ENCODE measurements around the gene SORCS2.

Gene SORCS2

GRCh38 chr4:7638489-7638888 is 446.2 kb downstream of the SORCS2 start:
- in situ Hi-C loops (cut with MboI; ENCODE audit: low sequenced_read_pairs) = no loop called here

DNA sequence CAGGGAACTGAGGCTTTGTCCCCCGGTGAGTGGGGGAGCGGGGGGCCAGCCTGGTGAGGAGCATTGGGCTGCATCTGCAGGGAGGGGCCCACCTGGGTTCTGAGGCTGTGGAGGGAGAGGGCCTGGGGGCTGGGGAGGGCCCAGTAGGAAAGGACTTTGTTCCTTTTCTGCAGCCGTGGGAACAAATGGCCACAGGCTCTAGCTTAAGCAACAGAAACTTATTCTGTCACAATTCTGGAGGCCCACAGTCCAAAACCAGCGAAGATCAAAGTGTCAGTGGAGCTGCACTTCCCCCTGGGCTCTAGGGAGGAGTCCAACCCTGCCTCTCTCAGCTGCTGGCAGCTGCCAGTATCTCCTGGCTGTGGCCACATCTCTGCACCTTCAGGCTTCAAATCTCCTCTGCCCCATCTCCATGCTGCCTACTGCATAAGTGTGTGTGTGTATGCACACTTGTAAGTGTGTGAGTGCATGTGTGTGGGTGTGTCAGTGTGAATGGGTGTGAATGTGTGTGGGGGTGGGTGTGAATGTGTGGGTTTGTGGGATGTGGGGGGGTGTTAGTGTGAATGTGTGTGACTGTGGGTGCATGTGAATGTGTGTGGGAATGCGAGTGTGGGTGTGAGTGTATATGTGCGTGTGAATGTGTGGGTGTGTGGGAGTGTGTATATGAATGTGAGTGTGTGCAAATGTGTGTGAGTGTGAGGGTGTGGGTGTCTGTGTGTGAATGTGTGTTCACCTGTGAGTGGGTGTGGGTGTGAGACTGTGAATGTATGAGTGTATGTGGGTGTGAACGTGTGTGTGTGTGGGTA is 446.8 kb downstream of the SORCS2 start:
- in situ Hi-C loops (cut with MboI; ENCODE audit: low sequenced_read_pairs) = no loop called here

GRCh38 chr4:7640136-7640535 is 447.8 kb downstream of the SORCS2 start:
- in situ Hi-C loops (cut with MboI; ENCODE audit: low sequenced_read_pairs) = no loop called here

- in situ Hi-C loops (cut with MboI; ENCODE audit: low sequenced_read_pairs) = no loop called here
Observed at GRCh38 chr4:7641712-7642111, 449.4 kb downstream of the SORCS2 start.

DNA sequence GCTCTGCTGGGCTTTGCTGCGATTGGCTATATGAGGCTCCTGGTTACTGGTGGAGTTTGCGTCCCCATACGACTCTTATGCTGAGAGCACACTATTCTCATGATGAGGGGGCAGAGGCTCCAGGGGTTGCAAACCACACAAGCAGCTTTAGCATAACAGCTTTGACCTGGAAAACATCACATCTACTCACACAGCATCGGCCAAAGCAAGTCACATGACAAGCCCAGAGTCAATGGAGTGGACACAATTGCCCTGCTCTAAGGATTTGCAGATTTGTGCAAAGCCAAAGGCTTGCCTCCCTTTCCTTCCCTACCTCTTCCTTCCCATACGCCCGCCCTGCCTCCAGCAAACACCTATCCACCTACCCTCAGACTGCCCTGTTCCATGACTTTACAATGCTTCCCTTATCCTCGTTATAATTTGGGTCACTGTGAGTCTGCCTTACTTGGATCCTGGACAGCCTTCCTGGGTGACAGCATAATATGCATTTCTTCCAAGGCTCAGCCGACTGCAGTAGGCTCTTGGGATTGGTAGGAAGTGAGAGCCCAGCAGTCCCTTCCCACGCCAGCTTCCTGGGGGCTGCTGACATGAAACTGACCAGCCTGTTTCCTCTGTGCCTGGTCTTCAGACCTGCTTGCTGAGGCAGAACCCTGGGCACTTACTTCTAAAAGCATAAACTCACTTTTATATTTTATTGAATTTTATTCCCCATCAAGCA is 450.6 kb downstream of the SORCS2 start:
- in situ Hi-C loops (cut with MboI; ENCODE audit: low sequenced_read_pairs) = no loop called here

GRCh38 chr4:7645158-7645557 is 452.8 kb downstream of the SORCS2 start:
- in situ Hi-C loops (cut with MboI; ENCODE audit: low sequenced_read_pairs) = no loop called here

DNA sequence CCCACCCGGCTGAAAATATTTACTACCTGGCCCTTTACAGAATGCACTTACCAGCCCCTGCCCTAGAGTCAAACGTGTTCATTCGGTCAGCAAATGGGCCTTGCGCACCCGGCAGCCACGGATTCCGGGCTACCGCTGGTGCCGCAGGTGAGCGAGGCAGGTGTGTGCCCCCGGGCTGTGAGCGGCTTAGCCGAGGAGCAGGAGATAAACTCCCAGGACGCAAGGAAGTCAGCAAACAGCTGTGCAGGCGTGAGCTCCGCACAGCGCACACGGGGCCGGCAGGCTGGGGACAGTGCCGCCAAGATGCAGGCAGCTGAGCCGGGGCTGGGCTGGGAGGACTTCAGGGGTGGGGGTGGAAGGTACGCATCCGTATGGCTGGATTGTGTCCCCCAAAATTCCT is 453.6 kb downstream of the SORCS2 start:
- in situ Hi-C loops (cut with MboI; ENCODE audit: low sequenced_read_pairs) = no loop called here

- in situ Hi-C loops (cut with MboI; ENCODE audit: low sequenced_read_pairs) = no loop called here
Observed at GRCh38 chr4:7646384-7647061, 454.2 kb downstream of the SORCS2 start.

GRCh38 chr4:7647186-7647585 is 454.8 kb downstream of the SORCS2 start:
- in situ Hi-C loops (cut with MboI; ENCODE audit: low sequenced_read_pairs) = no loop called here

DNA sequence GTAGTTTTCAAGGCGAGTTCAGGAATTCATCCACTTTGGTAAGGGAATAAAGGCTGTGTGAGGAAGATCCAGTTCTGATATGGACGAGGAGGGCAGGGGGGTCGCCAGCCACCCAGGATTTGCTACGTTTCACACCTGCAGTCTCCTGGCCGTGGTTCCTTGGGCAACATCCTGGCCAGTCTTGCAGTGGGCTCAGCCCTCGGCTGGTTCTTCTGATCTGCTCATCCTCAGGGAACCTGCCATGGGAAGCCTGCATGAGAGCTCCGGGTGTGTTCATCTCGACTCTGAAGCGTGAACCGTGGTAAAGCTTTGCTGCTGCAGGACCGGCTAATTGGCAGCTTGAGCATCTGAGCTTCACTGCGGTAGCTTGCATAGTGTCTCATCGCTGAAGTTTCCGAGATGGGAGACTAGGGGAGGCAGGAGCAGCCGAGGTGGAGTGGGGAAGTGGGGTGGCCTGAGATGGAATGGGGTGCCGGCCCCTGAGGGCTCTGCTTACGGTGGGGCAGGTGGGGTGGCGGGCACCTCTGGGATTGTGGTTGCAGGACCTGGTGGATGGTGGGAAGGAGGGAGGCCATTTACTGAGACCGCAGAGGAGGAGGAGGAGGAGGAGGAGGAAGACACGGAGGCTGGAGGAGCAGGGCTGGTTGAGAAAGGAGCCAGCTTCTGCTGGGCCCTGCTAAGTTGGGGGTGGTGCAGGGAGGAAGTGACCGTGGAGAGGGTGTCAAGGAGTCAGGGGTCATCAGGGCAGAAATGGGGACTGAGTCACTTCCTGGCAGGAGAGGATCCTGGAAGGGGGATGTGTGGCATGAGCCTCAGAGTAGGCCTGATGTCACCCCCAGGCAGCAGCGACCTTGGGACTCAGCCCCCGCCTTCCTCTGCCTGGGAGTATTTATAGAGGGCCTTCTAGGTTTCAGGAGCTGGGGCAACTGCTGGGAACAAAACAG is 455.5 kb downstream of the SORCS2 start:
- in situ Hi-C loops (cut with MboI; ENCODE audit: low sequenced_read_pairs) = no loop called here

DNA sequence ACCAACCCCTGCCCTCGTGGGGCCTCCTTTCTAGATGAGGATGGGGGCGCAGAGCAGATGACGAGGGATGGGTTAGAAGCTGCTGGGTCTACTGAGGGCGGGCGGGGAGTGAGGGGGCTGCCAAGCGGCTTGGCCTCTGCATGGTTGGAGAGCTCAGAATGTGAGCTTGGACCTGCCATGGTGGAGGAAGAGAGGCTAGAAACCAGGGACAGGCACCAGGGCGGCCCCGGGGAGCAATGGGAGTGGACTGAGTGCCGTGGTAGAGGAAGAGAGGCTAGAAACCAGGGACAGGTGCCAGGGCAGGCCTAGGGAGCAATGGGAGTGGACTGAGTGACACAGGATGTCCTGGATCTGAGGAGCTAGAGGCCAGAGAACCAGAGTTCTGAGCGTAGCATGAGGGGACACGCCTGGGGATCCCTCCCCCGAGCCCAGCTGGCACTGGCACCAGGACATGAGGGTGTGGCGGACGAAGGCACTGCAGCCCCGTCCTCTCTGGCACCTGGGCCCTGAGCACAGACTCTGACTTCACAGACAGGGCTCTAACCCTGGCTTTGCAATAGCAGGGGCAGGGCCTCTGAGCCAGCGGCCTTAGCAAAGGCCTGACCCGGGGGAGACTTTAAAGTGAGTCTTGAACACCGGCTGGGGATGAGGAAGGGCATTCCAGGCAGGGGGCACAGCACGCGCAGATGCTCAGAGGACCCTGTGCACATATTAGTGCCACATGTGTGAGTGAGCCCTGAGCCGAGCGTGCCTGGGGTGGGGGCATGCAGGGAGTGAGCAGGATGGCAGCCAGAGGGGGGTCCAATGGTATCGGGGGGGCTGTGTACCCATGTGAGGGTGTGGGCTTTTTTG is 456.4 kb downstream of the SORCS2 start:
- in situ Hi-C loops (cut with MboI; ENCODE audit: low sequenced_read_pairs) = no loop called here

GRCh38 chr4:7649411-7649740 is 457.0 kb downstream of the SORCS2 start:
- in situ Hi-C loops (cut with MboI; ENCODE audit: low sequenced_read_pairs) = no loop called here

DNA sequence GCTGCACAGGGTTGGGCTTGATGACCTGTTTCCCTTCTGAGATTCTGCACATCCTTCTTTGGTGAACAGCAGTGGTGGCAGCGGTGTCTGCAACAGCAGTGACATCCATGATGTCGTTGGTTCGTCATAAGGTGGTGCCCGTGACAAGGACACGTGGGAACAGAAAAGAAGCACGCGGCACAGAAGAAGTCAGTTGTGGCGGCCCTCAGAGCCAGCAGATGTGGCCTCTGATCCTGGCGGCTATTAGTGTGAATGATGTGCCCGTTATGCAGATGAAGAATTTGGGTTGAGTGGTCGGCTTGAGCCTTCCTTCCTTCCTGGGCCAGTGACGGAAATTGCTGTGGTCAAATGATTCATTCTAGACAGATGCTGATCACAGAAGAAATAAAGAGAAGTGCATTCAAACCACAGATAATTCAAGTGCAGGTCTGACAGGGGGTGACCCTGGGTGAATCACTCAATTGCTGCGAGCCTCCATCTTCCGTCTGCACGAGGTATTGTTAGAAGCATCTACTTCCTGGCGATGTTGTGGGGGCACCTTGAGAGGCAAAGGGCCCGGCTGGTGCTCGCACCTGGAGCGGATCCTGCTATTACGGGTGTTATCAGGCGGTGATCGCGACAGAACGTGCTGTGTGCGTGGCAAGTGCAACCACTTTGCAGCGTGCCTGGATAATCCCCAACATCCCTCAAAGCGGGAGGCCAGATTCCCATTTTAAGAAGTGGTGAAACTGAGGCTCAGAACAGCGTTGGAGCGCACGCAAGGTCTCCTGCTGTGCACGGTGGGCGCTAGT is 457.6 kb downstream of the SORCS2 start:
- in situ Hi-C loops (cut with MboI; ENCODE audit: low sequenced_read_pairs) = no loop called here

GRCh38 chr4:7650606-7651385 is 458.5 kb downstream of the SORCS2 start:
- in situ Hi-C loops (cut with MboI; ENCODE audit: low sequenced_read_pairs) = no loop called here

DNA sequence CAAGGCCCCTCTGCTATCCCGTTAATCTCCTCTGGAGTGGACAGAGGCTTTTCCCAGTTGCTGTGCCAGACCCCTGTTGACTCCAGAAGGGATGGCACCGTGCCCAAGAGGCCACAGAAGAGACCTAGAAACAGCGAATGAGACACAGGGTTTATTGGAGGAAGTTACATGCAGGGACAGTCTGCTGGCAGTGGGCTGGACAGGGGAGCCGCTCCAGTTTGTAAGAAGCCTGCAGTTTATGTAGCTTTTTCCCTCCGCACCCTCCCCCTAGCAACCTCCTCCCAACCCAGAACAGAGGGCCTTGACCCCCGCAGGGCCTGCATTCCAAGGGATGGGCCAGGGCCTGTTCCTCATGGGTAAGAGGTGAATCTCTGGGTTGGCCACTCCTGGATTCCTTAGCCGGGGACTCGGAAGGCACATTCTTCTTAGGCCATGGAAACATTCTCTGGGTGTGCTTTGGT is 459.2 kb downstream of the SORCS2 start:
- in situ Hi-C loops (cut with MboI; ENCODE audit: low sequenced_read_pairs) = no loop called here

DNA sequence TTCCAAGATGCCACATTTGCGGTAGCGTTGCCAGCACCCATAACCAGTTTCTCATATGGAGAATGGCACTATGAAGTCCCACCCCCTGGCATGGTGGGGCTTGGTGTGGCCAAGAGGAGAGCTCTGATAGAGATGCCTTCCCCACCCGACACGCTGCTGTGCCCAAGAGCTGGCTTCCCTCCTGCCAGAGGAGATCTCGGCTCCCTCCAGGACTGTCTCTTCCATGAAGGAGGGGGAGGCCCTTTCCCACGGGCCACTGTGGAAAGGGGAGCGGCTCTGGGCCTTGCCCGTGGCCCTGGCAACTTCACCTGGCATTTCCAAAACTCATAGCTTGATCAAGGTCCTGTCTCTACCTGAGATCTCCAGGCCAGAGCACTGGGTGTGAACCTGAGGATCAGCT is 459.7 kb downstream of the SORCS2 start:
- in situ Hi-C loops (cut with MboI; ENCODE audit: low sequenced_read_pairs) = no loop called here

GRCh38 chr4:7652451-7652881 is 460.1 kb downstream of the SORCS2 start:
- in situ Hi-C loops (cut with MboI; ENCODE audit: low sequenced_read_pairs) = no loop called here

DNA sequence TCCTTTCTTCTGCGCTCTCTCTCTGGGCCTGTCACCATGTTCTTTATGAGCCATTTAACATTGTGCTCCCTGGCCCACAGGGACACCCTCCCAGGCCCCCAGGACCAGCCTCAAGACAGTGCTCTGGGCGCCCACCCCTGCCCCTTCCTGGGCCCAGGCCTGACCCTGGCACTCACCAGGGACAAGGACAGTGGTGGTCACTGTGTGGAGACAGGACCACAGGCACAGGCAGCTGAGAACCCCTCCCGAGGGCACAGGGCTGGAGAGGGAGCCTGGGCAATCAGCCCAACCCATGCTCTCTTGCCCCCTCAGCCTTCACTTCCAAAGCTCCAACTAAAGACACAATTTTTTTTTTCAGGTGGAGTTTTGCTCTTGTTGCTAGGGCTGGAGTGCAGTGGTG is 460.6 kb downstream of the SORCS2 start:
- in situ Hi-C loops (cut with MboI; ENCODE audit: low sequenced_read_pairs) = no loop called here
